GM23248 (cell line): ENCODE measurements around the gene RBMX. TPM values are rescaled to one million over a fixed set of nuclear protein-coding genes. Genes with fewer than 3 reads are reported as not detected.
"Not testable (repeated sequence)": the region's sequence is repeated elsewhere in the genome, so short reads cannot be mapped to it uniquely, and the experiment has no call there.

Experiments
- DNase-seq: peaks from one replicate; pipeline ENCODE4 v3.0.0-alpha.2; 2015
- H2AFZ ChIP-seq: fragments of 200-600 bp; sonication (generic); 2 replicates; pipeline ENCODE4 v1.6.1; 2016; ENCODE audit warnings: antibody characterized with exemption
- H3F3A ChIP-seq: fragments of 200-600 bp; sonication (generic); 2 replicates; pipeline ENCODE4 v1.6.1; 2016; ENCODE audit warnings: mild to moderate bottlenecking, antibody characterized with exemption, mixed run types; ENCODE audit not compliant: insufficient read depth
- H3K27ac ChIP-seq: fragments of 200-600 bp; sonication (generic); 2 replicates; pipeline ENCODE4 v1.5.1; 2016; ENCODE audit warnings: mild to moderate bottlenecking
- H3K27me3 ChIP-seq: fragments of 200-600 bp; sonication (generic); replicated peaks from 2 replicates; pipeline ENCODE4 v1.6.1; 2016; ENCODE audit warnings: mild to moderate bottlenecking; ENCODE audit not compliant: insufficient read depth
- H3K36me3 ChIP-seq: fragments of 200-600 bp; sonication (generic); 2 replicates; pipeline ENCODE4 v1.6.1; 2016; ENCODE audit warnings: low read depth, mild to moderate bottlenecking
- H3K4me1 ChIP-seq: fragments of 200-600 bp; sonication (generic); 2 replicates; pipeline ENCODE4 v1.6.1; 2016; ENCODE audit warnings: mild to moderate bottlenecking; ENCODE audit not compliant: insufficient read depth
- H3K4me2 ChIP-seq: fragments of 200-600 bp; sonication (generic); one replicate; pipeline ENCODE4 v1.6.1; 2016; ENCODE audit warnings: mild to moderate bottlenecking; ENCODE audit not compliant: unreplicated experiment
- H3K4me3 ChIP-seq: fragments of 200-600 bp; sonication (generic); 2 replicates; pipeline ENCODE4 v1.5.1; 2016; ENCODE audit warnings: mild to moderate bottlenecking
- H3K79me2 ChIP-seq: fragments of 200-600 bp; sonication (generic); 2 replicates; pipeline ENCODE4 v1.6.1; 2016; ENCODE audit warnings: mild to moderate bottlenecking; ENCODE audit not compliant: insufficient read depth
- H3K9ac ChIP-seq: fragments of 200-600 bp; sonication (generic); 2 replicates; pipeline ENCODE4 v1.6.1; 2016; ENCODE audit warnings: mild to moderate bottlenecking
- H3K9me2 ChIP-seq: fragments of 200-600 bp; sonication (generic); 2 replicates; pipeline ENCODE4 v1.6.1; 2016; ENCODE audit warnings: mixed run types, mild to moderate bottlenecking, moderate library complexity; ENCODE audit not compliant: insufficient read depth
- H3K9me3 ChIP-seq: fragments of 200-600 bp; sonication (generic); one replicate; pipeline ENCODE4 v1.6.1; 2017; ENCODE audit warnings: low read depth
- H4K20me1 ChIP-seq: fragments of 200-600 bp; sonication (generic); 2 replicates; pipeline ENCODE4 v1.6.0; 2016; ENCODE audit not compliant: insufficient read depth
- EZH2 ChIP-seq: fragments of 200-600 bp; sonication (generic); IDR thresholded peaks from 2 replicates; pipeline ENCODE4 v1.6.1; 2018; ENCODE audit warnings: antibody characterized with exemption, mild to moderate bottlenecking; ENCODE audit not compliant: insufficient read depth, poor library complexity, severe bottlenecking
- EZH2phosphoT487 ChIP-seq: fragments of 200-600 bp; sonication (generic); IDR thresholded peaks from 2 replicates; pipeline ENCODE4 v1.6.1; 2018; ENCODE audit warnings: antibody characterized with exemption, moderate library complexity, mild to moderate bottlenecking, low read depth; ENCODE audit not compliant: insufficient read depth
- WGBS, 2 experiments: methylation state at CpG; one replicate each; pipeline ENCODE4 v1.1.6; 2015 to 2017; ENCODE audit warnings: low lambda C conversion rate in 2 of 2, low coverage in 1 of 2; ENCODE audit errors: missing lambda C conversion rate in 2 of 2; 5-methylcytosine and 5-hydroxymethylcytosine counted together
- in situ Hi-C: fragments of 300-500 bp; cut with MboI; formaldehyde crosslinking; loops from 2 replicates; pipeline ENCODE4 v1.15.0; 2020
- polyA plus RNA-seq: library from polyadenylated mRNA; unstranded; fragments of >200 nt; fragmentation: Nextera tagmentation; extraction: Ambion mirVana; gene quantifications from 2 replicates; pipeline ENCODE4 v1.2.1, GENCODE V29; 2016
- total RNA-seq: library from RNA; depleted of rRNA; stranded (reverse); fragments of >200 nt; shearing (Covaris generic); gene quantifications from 2 replicates; pipeline ENCODE4 v1.2.3, GENCODE V29; 2014

RBMX gene
- total and polyA plus RNA-seq, 2 experiments from 2014 or later: 82.5 to 217 TPM

DNA sequence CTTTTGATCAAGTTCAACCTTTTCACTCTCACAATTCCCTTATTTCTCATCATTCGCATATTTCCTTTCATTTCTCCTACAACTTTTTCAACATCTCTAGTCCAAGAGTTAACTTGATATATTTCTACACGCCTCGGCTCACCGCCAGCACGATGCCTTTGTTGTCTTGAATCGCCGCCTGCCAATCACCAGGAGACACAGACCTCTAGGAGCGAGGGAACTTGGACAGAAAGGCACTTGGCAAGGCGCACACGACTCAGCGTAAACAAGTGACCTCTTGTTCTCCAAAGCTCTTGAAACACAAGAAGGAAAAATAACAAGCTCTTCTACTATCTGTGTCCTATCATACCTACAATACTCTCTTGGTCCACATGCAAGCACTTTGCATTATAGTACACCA lies 27.1 kb upstream of the RBMX start:
- Histone ChIP-seq H3K4me1 (no peaks in the 10 kb centered on the region), H3K79me2 (no peaks in the 10 kb centered on the region), H3K4me3 (no peak overlapping the region), H3F3A (no peaks in the 10 kb centered on the region), H3K4me2 (no peak overlapping the region), H3K36me3 (no peaks in the 10 kb centered on the region), H3K27me3 (no peaks in the 10 kb centered on the region), H3K9ac (no peak overlapping the region), H2AFZ (no peak overlapping the region), H4K20me1 (no peaks in the 10 kb centered on the region), H3K27ac (no peak overlapping the region), H3K9me2 (no peaks in the 10 kb centered on the region), H3K9me3 (no peaks in the 10 kb centered on the region)
- TF ChIP-seq EZH2phosphoT487: no peak
- no peak for TF ChIP-seq EZH2
- WGBS, 2 experiments: 91 to 92% methylated on average over 11 of the region's 11 CpGs
- DNase-seq: no peak
- in situ Hi-C loops: no loop called here

DNA sequence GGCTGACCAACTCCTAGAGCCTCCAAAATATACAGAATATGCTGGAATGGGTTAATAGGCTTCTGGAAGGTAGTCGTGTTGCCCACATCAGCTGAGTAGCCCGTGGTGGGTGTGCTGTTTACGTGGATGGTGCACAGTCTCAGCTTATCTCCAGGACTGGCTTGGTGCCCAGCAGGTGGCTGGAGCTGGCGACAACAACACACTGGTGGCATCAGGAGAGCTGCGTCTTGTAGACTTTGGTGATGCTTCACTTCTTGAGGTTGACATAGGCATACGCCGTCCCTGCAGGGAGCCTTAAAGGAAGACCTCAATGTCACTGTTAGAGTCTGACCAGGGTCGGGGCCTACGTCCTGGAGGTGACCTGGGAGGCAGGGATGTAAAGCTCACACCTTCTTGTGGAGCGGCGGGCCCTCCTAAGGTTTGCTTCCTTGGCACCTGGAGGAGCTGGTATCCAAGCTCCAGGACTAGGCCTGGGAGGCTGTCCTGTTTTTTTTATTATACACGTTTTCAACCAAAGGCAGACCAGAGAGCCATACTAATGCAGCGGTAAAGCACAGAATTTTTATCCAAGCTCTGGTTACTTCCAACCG lies 26.5 kb upstream of the RBMX start:
- no peaks in the 10 kb centered on the region for H3K4me1 ChIP-seq
- no peaks in the 10 kb centered on the region for H3K9me2 ChIP-seq
- no peaks in the 10 kb centered on the region for H3K79me2 ChIP-seq
- H3K4me3 ChIP-seq: no peak overlapping the region
- no peak overlapping the region for H3K4me2 ChIP-seq
- no peaks in the 10 kb centered on the region for H3F3A ChIP-seq
- WGBS, 2 experiments: 80 to 83% methylated on average over 12 to 13 of the region's 14 CpGs
- H3K9me3 ChIP-seq: no peaks in the 10 kb centered on the region
- TF ChIP-seq EZH2phosphoT487 (no peak), EZH2 (no peak)
- no peak overlapping the region for H3K9ac ChIP-seq
- no peak overlapping the region for H2AFZ ChIP-seq
- no peak overlapping the region for H3K27ac ChIP-seq
- no peaks in the 10 kb centered on the region for H4K20me1 ChIP-seq
- no peak for DNase-seq
- in situ Hi-C loops: no loop called here
- no peaks in the 10 kb centered on the region for H3K36me3 ChIP-seq
- H3K27me3 ChIP-seq: no peaks in the 10 kb centered on the region

DNA sequence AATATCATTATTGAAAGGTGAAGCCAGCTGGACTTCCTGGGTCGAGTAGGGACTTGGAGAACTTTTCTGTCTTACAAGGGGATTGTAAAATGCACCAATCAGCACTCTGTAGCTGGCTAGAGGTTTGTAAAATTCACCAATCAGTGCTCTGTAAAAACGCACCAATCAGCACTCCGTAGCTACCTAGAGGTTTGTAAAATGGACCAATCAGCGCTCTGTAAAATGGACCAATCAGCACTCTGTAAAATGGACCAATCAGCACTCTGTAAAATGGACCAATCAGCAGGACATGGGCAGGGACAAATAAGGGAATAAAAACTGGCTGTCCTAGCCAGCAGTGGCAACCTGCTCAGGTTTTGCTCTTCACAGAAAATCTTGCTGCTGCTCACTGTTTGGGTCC lies 23.5 kb upstream of the RBMX start:
- H4K20me1 ChIP-seq, H3K4me3 ChIP-seq, H2AFZ ChIP-seq, H3K79me2 ChIP-seq, in situ Hi-C loops, H3K27me3 ChIP-seq, H3K9me2 ChIP-seq, DNase-seq, H3F3A ChIP-seq, H3K9me3 ChIP-seq, H3K4me1 ChIP-seq, H3K9ac ChIP-seq, H3K27ac ChIP-seq, H3K4me2 ChIP-seq, H3K36me3 ChIP-seq: not testable (repeated sequence)
- WGBS, 2 experiments: 79 to 83% methylated on average over 4 of the region's 4 CpGs

DNA sequence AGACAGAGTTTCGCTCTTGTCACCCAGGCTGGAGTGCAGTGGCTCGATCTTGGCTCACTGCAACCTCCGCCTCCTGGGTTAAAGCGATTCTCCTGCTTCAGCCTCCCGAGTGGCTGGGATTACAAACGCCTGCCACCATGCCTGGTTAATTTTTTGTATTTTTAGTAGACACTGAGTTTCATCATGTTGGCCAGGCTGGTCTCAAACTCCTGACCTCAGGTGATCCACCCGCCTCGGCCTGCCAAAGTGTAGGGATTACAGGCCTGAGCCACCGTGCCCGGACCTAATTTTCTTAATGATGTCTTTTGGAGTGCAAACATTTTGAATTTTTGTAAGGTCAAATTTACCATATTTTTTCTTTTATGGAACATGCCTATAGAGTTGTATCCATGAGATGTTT lies 19.5 kb upstream of the RBMX start:
- H3K9me3 ChIP-seq, H3K9me2 ChIP-seq, H3K79me2 ChIP-seq, H3K4me2 ChIP-seq, H3K27ac ChIP-seq, H4K20me1 ChIP-seq, in situ Hi-C loops, H3F3A ChIP-seq, H3K36me3 ChIP-seq, H2AFZ ChIP-seq, H3K4me3 ChIP-seq, H3K27me3 ChIP-seq, H3K4me1 ChIP-seq, DNase-seq, H3K9ac ChIP-seq: not testable (repeated sequence)
- 94 to 95% methylated on average over 6 to 10 of the region's 10 CpGs for WGBS, 2 experiments

DNA sequence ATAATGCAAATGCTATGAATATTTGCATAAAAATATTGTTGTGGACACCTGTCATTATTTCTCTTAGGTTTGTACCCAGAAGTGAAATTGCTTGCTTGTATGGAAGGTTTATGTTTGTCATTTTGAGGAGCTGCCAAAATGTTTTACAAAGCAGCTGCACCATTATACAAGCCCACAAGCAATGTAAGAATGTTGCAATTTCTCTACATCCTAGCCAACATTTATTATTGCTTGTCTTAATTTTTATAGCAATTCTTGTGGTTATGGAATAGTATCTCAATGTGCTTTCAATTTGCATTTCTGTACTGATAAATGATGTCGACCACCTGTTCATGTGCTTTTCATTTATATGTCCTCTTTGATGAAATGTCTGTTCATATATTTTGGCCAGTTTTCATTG lies 18.7 kb upstream of the RBMX start:
- Histone ChIP-seq H3K9me3 (no peaks in the 10 kb centered on the region), H3K9me2 (no peaks in the 10 kb centered on the region), H3K27ac (no peak overlapping the region), H3K4me1 (no peaks in the 10 kb centered on the region), H3K4me3 (no peak overlapping the region), H3K4me2 (no peak overlapping the region), H3K36me3 (no peaks in the 10 kb centered on the region), H2AFZ (no peak overlapping the region), H3F3A (no peaks in the 10 kb centered on the region), H4K20me1 (no peaks in the 10 kb centered on the region), H3K79me2 (no peaks in the 10 kb centered on the region), H3K27me3 (no peaks in the 10 kb centered on the region), H3K9ac (no peak overlapping the region)
- DNase-seq: no peak
- TF ChIP-seq EZH2 (no peak), EZH2phosphoT487 (no peak)
- WGBS, 2 experiments: 5 to 11% methylated on average over 1 of the region's 1 CpG
- in situ Hi-C loops: no loop called here

DNA sequence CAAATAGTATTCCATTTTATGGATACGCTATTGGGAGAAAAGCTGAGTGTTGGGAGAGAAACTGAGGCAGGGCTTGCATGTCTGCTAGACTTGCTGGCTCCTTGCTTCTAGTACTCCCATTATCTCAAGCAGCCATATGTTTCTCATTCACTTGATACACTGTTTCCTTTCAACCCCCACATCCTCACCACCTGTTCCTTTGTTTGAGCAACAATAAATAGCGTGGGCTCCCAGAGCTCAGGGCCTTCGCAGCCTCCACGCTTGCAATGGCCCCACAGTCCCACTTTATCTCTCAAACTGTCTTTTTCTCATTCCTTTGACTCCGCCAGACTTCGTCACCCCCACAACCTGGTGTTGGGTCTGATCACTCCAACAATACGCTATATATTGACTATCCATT lies 18.2 kb upstream of the RBMX start:
- H3K27ac ChIP-seq, H3F3A ChIP-seq, H3K27me3 ChIP-seq, H3K36me3 ChIP-seq, H3K79me2 ChIP-seq, H3K4me1 ChIP-seq, DNase-seq, H3K9me2 ChIP-seq, H4K20me1 ChIP-seq, H3K4me2 ChIP-seq, H3K9me3 ChIP-seq, H3K9ac ChIP-seq, H2AFZ ChIP-seq, H3K4me3 ChIP-seq, in situ Hi-C loops: not testable (repeated sequence)
- WGBS, 2 experiments: 81 to 85% methylated on average over 7 of the region's 7 CpGs
